Effector memory CD8-positive, alpha-beta T cell (primary cell): ENCODE measurements around the gene GPR89B.
"Not testable (repeated sequence)": the region's sequence is repeated elsewhere in the genome, so short reads cannot be mapped to it uniquely, and the experiment has no call there.

Experiments used
- ATAC-seq: fragments of 150-1000 bp; cut with Tn5 transposase; replicated peaks from 2 replicates; pipeline ENCODE4 v1.10.0; 2021; ENCODE audit warnings: mild to moderate bottlenecking, moderate library complexity
- DNase-seq, 3 experiments: peaks; one replicate each; pipeline ENCODE4 v3.0.0; 2021
- H3K27ac Mint-ChIP-seq, 2 donors: one replicate each; pipeline ENCODE4 v1.8.0; 2022; ENCODE audit warnings: mild to moderate bottlenecking in 2 of 2, mixed read lengths in 2 of 2, moderate library complexity in 2 of 2
- H3K27me3 Mint-ChIP-seq, 2 donors: one replicate each; pipeline ENCODE4 v1.8.0; 2022; ENCODE audit warnings: mixed read lengths in 2 of 2
- H3K36me3 Mint-ChIP-seq: one replicate; pipeline ENCODE4 v1.8.0; 2022; ENCODE audit warnings: mild to moderate bottlenecking, moderate library complexity, mixed read lengths; ENCODE audit not compliant: insufficient read depth
- H3K4me1 Mint-ChIP-seq, 2 donors: one replicate each; pipeline ENCODE4 v1.8.0; 2022; ENCODE audit warnings: low read depth in 2 of 2, mixed read lengths in 2 of 2
- H3K4me3 Mint-ChIP-seq, 2 donors: one replicate each; pipeline ENCODE4 v1.8.0; 2022; ENCODE audit warnings: mild to moderate bottlenecking in 2 of 2, mixed read lengths in 2 of 2, moderate library complexity in 2 of 2
- H3K9me3 Mint-ChIP-seq, 2 donors: one replicate each; pipeline ENCODE4 v1.8.0; 2022; ENCODE audit warnings: mixed read lengths in 2 of 2

The GPR89B gene

GRCh38 chr1:148014289-148015200, 86.3 kb downstream of the GPR89B start:
- H3K27me3 Mint-ChIP-seq = peaks cover 15 to 37% of the 10 kb centered on the region in 2 donors
- H3K4me1 Mint-ChIP-seq, H3K9me3 Mint-ChIP-seq, H3K36me3 Mint-ChIP-seq, DNase-seq, H3K27ac Mint-ChIP-seq: not testable (repeated sequence)
- H3K4me3 Mint-ChIP-seq = peak overlapping the region; percentile 70 to 80
- peak; percentile 50 for ATAC-seq

GRCh38 chr1:148024918-148025317, 96.7 kb downstream of the GPR89B start:
- not testable (repeated sequence) for H3K4me1 Mint-ChIP-seq, H3K4me3 Mint-ChIP-seq, ATAC-seq, H3K27ac Mint-ChIP-seq, H3K27me3 Mint-ChIP-seq, DNase-seq, H3K36me3 Mint-ChIP-seq, H3K9me3 Mint-ChIP-seq

DNA sequence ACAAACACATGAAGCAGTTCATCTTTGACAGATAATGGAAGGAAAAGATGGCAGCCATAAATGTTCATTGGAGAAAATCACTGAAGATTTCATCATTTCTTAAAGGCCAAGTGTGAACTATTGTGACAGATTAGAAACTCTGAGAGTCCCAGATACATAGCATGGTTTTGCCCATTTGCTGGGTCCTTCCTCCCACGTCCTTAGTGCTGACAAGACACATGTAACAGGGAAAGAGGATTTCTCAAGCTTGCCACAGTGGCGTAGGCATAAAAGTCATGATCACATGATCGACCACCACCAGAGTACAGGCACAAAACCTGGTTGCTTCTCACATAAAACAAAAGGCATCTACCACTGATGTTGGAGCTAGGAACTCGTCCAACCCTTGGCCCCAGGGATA, 98.8 kb downstream of the GPR89B start:
- H3K27ac Mint-ChIP-seq, H3K9me3 Mint-ChIP-seq, ATAC-seq, H3K27me3 Mint-ChIP-seq, H3K4me3 Mint-ChIP-seq, H3K4me1 Mint-ChIP-seq, H3K36me3 Mint-ChIP-seq, DNase-seq: not testable (repeated sequence)

DNA sequence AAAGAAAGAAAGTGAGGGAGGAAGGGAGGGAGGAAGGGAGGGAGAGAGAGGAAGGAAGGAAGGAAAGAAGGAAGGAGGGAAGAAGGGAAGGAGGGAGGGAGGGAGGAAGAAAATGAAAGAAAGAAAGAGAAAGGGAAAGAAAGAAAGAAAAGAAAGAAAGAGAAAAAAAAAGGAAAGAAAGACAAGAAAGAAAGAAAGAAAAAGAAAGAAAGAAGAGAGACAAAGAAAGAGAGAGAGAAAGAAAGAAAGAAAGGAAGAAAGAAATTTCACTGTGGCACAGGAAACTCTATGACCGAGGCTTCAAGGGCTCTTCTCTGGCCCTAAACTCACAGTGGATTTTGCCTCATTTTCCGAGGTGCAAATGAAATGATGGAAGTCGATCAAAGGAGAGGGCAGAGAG, 104.0 kb downstream of the GPR89B start:
- H3K4me1 Mint-ChIP-seq, H3K36me3 Mint-ChIP-seq, H3K9me3 Mint-ChIP-seq, H3K27ac Mint-ChIP-seq, DNase-seq, ATAC-seq: not testable (repeated sequence)
- Mint-ChIP-seq H3K27me3 (peaks cover 8 to 13% of the 10 kb centered on the region in 2 donors), H3K4me3 (peak overlapping the region in 1 of 2 donors; percentile 56)

DNA sequence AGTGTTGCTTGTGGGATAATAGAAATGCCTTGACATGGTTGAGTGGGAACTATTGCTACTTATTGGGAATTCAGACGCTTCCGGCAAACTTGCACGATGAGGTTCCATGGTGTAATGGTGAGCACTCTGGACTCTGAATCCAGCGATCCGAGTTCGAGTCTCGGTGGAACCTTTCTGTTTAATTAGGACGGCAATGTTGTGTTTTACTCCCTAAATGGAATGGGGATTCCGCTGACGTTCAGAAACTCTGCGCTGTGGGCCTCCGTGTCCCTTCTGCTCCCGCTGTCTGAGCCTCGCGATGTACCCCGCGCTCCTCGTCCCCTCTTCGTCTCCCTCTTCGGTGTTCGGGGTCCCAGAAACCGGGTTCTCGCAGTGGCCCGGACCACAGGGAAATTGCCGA, 104.5 kb downstream of the GPR89B start:
- not testable (repeated sequence) for H3K36me3 Mint-ChIP-seq, ATAC-seq
- H3K27me3 Mint-ChIP-seq = peaks cover 8 to 13% of the 10 kb centered on the region in 2 donors

DNA sequence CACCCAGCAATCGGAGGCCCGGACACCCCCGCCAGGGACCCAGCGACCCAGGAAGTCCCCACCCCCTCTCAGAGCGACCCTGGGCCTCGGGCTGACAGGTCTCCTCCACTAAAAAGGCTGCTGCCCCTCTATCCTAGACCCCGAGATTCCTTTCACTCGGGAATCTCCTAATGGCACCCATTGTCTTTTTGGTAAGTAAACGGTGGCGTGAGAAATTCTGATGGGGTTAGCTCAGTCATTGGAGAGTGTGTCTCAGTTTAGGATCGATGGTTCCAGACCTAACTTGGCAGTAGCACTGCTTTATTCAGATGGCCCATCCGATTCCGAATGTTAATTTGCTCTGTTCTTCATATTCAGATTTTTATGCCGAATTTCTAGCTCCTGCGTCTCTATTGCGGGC, 104.9 kb downstream of the GPR89B start:
- not testable (repeated sequence) for H3K4me1 Mint-ChIP-seq, ATAC-seq, H3K27ac Mint-ChIP-seq, H3K9me3 Mint-ChIP-seq, DNase-seq, H3K4me3 Mint-ChIP-seq, H3K36me3 Mint-ChIP-seq
- peaks cover 8 to 13% of the 10 kb centered on the region in 2 donors for H3K27me3 Mint-ChIP-seq

More for the DNA sequence above, 104.5 kb downstream of the GPR89B start:
- H3K27ac Mint-ChIP-seq, DNase-seq, H3K4me1 Mint-ChIP-seq, H3K9me3 Mint-ChIP-seq: not testable (repeated sequence)
- H3K4me3 Mint-ChIP-seq = peak overlapping the region in 1 of 2 donors; percentile 56

DNA sequence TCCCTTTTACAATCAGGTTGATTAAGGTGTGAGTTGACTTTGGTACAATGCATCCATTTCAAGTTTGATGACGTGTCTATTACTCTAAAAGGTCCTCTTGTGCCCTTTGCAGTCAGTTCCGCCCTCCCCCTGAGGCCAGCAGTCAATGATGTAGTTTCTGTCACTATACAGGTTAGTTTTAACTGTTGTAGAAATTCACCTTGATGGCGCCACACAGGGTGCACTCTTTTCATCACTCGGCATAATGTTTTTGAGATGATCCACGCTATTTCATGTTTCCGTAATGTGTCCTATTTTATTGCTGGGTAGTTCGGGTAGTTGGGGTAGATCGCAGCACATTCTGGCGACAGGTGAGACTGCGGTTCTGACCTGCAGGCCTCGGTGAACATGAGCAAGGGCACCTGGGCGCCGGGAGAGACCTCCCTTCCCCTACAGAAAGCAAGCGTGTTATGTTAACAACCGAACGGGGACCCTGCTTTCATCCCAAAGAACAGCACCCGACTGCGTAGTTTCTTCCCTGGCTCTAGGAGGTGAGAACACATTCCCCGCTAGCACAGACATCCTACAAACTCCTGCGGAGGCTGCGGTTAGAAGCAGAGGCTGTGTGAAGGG, 109.7 kb downstream of the GPR89B start:
- Mint-ChIP-seq H3K27ac (peak overlapping the region; percentile 95 to 99), H3K36me3 (peaks cover 15% of the 10 kb centered on the region), H3K4me3 (peak overlapping the region; percentile 75 to 82)
- not testable (repeated sequence) for H3K4me1 Mint-ChIP-seq, H3K27me3 Mint-ChIP-seq, H3K9me3 Mint-ChIP-seq, DNase-seq
- peak; percentile 3 for ATAC-seq

GRCh38 chr1:148038462-148039333, 110.5 kb downstream of the GPR89B start:
- Mint-ChIP-seq H3K27ac (peak overlapping the region; percentile 95 to 99), H3K4me3 (peak overlapping the region; percentile 75 to 82), H3K36me3 (peaks cover 15% of the 10 kb centered on the region)
- not testable (repeated sequence) for H3K4me1 Mint-ChIP-seq, H3K9me3 Mint-ChIP-seq, H3K27me3 Mint-ChIP-seq
- ATAC-seq (peak; percentile 87), DNase-seq (peak; percentile 66 to 78 (median 67))
